B cell (primary cell): ENCODE results near the gene GPLD1. TPM values are rescaled to one million over a fixed set of nuclear protein-coding genes. Genes with fewer than 3 reads are reported as not detected.

ENCODE experiments used
- ATAC-seq: fragments of 200-7000 bp; cut with Tn5 transposase; one replicate; pipeline ENCODE4 v1.10.0; 2021; ENCODE audit warnings: low read depth, mild to moderate bottlenecking, moderate number of reproducible peaks, moderate library complexity
- CTCF ChIA-PET: fragments of 350-600 bp; sonication (Branson Sonifier 250); formaldehyde crosslinking; loops from one replicate; lab custom pipeline; 2021; ENCODE audit warnings: antibody characterized with exemption, inconsistent platforms; lab: Charles Lee
- POLR2A ChIA-PET: fragments of 350-600 bp; sonication (Branson Sonifier 250); formaldehyde crosslinking; loops from one replicate; lab custom pipeline; 2021; ENCODE audit warnings: antibody characterized with exemption; lab: Charles Lee
- DNase-seq: peaks from one replicate; pipeline ENCODE4 v3.0.0; 2013
- H2AFZ ChIP-seq: 2 replicates; pipeline ENCODE4 v1.6.1; 2012; ENCODE audit warnings: mild to moderate bottlenecking, low read depth, low read length; ENCODE audit not compliant: insufficient read depth, poor library complexity, severe bottlenecking
- H3K27ac ChIP-seq, 2 donors: 1 replicate in 1 of 2; 2 replicates in 1 of 2; pipeline ENCODE4 v1.5.1; 2012 to 2013; ENCODE audit warnings: low read length in 2 of 2, mild to moderate bottlenecking in 2 of 2, moderate library complexity in 1 of 2
- H3K27me3 ChIP-seq, 4 experiments: fragments of 200-600 bp in 1 of 4; sonication (generic) in 1 of 4; replicated peaks in 1 of 4; 1 replicate in 2 of 4; 2 replicates in 2 of 4; pipeline versions ENCODE4 v1.6.1 to v1.7.0; 2013 to 2016; ENCODE audit warnings: low read length in 3 of 4, mild to moderate bottlenecking in 2 of 4, mixed read lengths in 1 of 4, moderate library complexity in 1 of 4; ENCODE audit not compliant: insufficient read depth in 4 of 4, control insufficient read depth in 3 of 4; ENCODE audit errors: control extremely low read depth in 1 of 4
- H3K36me3 ChIP-seq, 2 experiments: replicated peaks in 1 of 2; 1 replicate in 1 of 2; 2 replicates in 1 of 2; pipeline versions ENCODE4 v1.6.1 to v1.7.1; 2013; ENCODE audit warnings: low read length in 1 of 2; ENCODE audit not compliant: insufficient read depth in 2 of 2, control insufficient read depth in 1 of 2; ENCODE audit errors: control extremely low read depth in 1 of 2, extremely low read depth in 1 of 2
- H3K4me1 ChIP-seq, 2 donors: fragments of 200-600 bp in 1 of 2; sonication (generic) in 1 of 2; 1 replicate in 1 of 2; 2 replicates in 1 of 2; pipeline versions ENCODE4 v1.5.1 to v1.6.1; 2013 to 2017; ENCODE audit warnings: low read length in 2 of 2; ENCODE audit not compliant: control insufficient read depth in 2 of 2, insufficient read depth in 2 of 2
- H3K4me2 ChIP-seq: replicated peaks from 2 replicates; pipeline ENCODE3; 2012; ENCODE audit warnings: mild to moderate bottlenecking, low read depth, low read length; ENCODE audit not compliant: poor library complexity, severe bottlenecking
- H3K4me3 ChIP-seq, 5 experiments: fragments of 200-600 bp in 1 of 5; sonication (generic) in 1 of 5; 1 replicate in 3 of 5; 2 replicates in 2 of 5; pipeline versions ENCODE4 v1.5.1 to v1.7.0; 2011 to 2016; ENCODE audit warnings: low read length in 4 of 5, mild to moderate bottlenecking in 4 of 5, low read depth in 2 of 5, control low read depth in 1 of 5, moderate library complexity in 1 of 5; ENCODE audit not compliant: insufficient read depth in 1 of 5; ENCODE audit errors: control extremely low read depth in 1 of 5, extremely low read depth in 1 of 5
- H3K79me2 ChIP-seq: fragments of 200-600 bp; sonication (generic); one replicate; pipeline ENCODE4 v1.6.0; 2016; ENCODE audit warnings: low read length; ENCODE audit not compliant: control insufficient read depth, insufficient read depth
- H3K9ac ChIP-seq: fragments of 200-600 bp; sonication (generic); 2 replicates; pipeline ENCODE4 v1.6.1; 2017; ENCODE audit warnings: mild to moderate bottlenecking, low read length, moderate library complexity
- H3K9me3 ChIP-seq, 3 donors: one replicate each; pipeline versions ENCODE4 v1.6.1 to v1.7.1; 2013; ENCODE audit warnings: low read length in 2 of 3; ENCODE audit not compliant: control insufficient read depth in 2 of 3, insufficient read depth in 1 of 3; ENCODE audit errors: control extremely low read depth in 1 of 3
- H4K20me1 ChIP-seq: 2 replicates; pipeline ENCODE4 v1.6.0; 2012; ENCODE audit warnings: mild to moderate bottlenecking, low read length; ENCODE audit not compliant: insufficient read depth, control insufficient read depth, poor library complexity, severe bottlenecking
- H3K27ac Mint-ChIP-seq: one replicate; pipeline ENCODE4 v1.8.0; 2021; ENCODE audit warnings: mixed read lengths
- H3K27me3 Mint-ChIP-seq: one replicate; pipeline ENCODE4 v1.8.0; 2021; ENCODE audit warnings: mixed read lengths
- H3K4me1 Mint-ChIP-seq: one replicate; pipeline ENCODE4 v1.8.0; 2021; ENCODE audit warnings: mixed read lengths
- H3K4me3 Mint-ChIP-seq: one replicate; pipeline ENCODE4 v1.8.0; 2021; ENCODE audit warnings: mixed read lengths
- H3K9me3 Mint-ChIP-seq: one replicate; pipeline ENCODE4 v1.8.0; 2022; ENCODE audit warnings: mixed read lengths; ENCODE audit not compliant: insufficient read depth
- EZH2 ChIP-seq: IDR thresholded peaks from 2 replicates; pipeline ENCODE4 v1.6.1; 2012; ENCODE audit warnings: borderline replicate concordance, low read depth, mild to moderate bottlenecking, moderate library complexity, low read length; ENCODE audit not compliant: insufficient read depth, poor library complexity, severe bottlenecking
- WGBS: methylation state at CpG from one replicate; pipeline ENCODE4 v1.1.5; 2013; ENCODE audit warnings: missing lambda C conversion rate; ENCODE audit not compliant: insufficient coverage; 5-methylcytosine and 5-hydroxymethylcytosine counted together
- intact Hi-C: fragments of 100-400 bp; cut with micrococcal nuclease; formaldehyde crosslinking; loops from one replicate; pipeline ENCODE4 v1.10.0; 2022
- polyA plus RNA-seq: library from polyadenylated mRNA; depleted of rRNA; stranded (reverse); fragments of >200 nt; gene quantifications from 2 replicates; pipeline ENCODE4 v1.2.3, GENCODE V29; 2012
- total RNA-seq, 2 donors: library from RNA; stranded (reverse); fragments of 120-200 nt in 1 of 2; gene quantifications; 1 replicate in 1 of 2; 2 replicates in 1 of 2; pipeline versions ENCODE4 v1.2.3 to v1.2.4, GENCODE V29; 2013 to 2022
- TF ChIP-seq, protein P1 (sequence below): fragments of 200-600 bp; IDR thresholded peaks from one replicate; pipeline ENCODE4 v1.8.0; 2022; ENCODE audit warnings: antibody characterized with exemption, mild to moderate bottlenecking

Gene GPLD1
- total and polyA plus RNA-seq, 2 donors (not counting 1 experiment from before 2014, with no cell fraction given), result 1.9 to 7.0 TPM

- CTCF ChIA-PET, result no interaction called here
- Mint-ChIP-seq H3K4me1 (no peaks in the 10 kb centered on the region), H3K4me3 (no peak overlapping the region)
Measured at GRCh38 chr6:24448828-24449525, 40.4 kb downstream of the GPLD1 start.

GRCh38 chr6:24448396-24448795 lies 41.0 kb downstream of the GPLD1 start:
- Histone ChIP-seq H3K27ac (no peak overlapping the region), H3K36me3 (no peaks in the 10 kb centered on the region), H3K4me1 (no peaks in the 10 kb centered on the region), H3K4me3 (no peak overlapping the region), H3K9me3 (no peaks in the 10 kb centered on the region), H3K27me3 (no peaks in the 10 kb centered on the region), H3K79me2 (no peaks in the 10 kb centered on the region), H3K4me2 (no peak overlapping the region), H3K9ac (no peak overlapping the region), H4K20me1 (no peaks in the 10 kb centered on the region), H2AFZ (no peak overlapping the region)
- H3K4me3 Mint-ChIP-seq, result no peak overlapping the region
- POLR2A ChIA-PET, result no interaction called here
- H3K4me1 Mint-ChIP-seq, result no peaks in the 10 kb centered on the region
- intact Hi-C loops, result no loop called here
- no peak for DNase-seq
- TF ChIP-seq, protein P1, sequence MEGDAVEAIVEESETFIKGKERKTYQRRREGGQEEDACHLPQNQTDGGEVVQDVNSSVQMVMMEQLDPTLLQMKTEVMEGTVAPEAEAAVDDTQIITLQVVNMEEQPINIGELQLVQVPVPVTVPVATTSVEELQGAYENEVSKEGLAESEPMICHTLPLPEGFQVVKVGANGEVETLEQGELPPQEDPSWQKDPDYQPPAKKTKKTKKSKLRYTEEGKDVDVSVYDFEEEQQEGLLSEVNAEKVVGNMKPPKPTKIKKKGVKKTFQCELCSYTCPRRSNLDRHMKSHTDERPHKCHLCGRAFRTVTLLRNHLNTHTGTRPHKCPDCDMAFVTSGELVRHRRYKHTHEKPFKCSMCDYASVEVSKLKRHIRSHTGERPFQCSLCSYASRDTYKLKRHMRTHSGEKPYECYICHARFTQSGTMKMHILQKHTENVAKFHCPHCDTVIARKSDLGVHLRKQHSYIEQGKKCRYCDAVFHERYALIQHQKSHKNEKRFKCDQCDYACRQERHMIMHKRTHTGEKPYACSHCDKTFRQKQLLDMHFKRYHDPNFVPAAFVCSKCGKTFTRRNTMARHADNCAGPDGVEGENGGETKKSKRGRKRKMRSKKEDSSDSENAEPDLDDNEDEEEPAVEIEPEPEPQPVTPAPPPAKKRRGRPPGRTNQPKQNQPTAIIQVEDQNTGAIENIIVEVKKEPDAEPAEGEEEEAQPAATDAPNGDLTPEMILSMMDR, result no peak
- TF ChIP-seq EZH2, result no peak
- no peaks in the 10 kb centered on the region for H3K27me3 Mint-ChIP-seq
- H3K27ac Mint-ChIP-seq, result no peak overlapping the region
- no peaks in the 10 kb centered on the region for H3K9me3 Mint-ChIP-seq
- ATAC-seq, result no peak
- 100% methylated on average over 1 of the region's 4 CpGs for WGBS
- CTCF ChIA-PET, result no interaction called here

More at GRCh38 chr6:24448828-24449525, 40.4 kb downstream of the GPLD1 start:
- intact Hi-C loops, result no loop called here
- no peaks in the 10 kb centered on the region for H3K27me3 ChIP-seq
- Mint-ChIP-seq H3K27ac (no peak overlapping the region), H3K27me3 (no peaks in the 10 kb centered on the region), H3K9me3 (no peaks in the 10 kb centered on the region)
- no peaks in the 10 kb centered on the region for H3K36me3 ChIP-seq
- no peak overlapping the region for H3K27ac ChIP-seq
- POLR2A ChIA-PET, result no interaction called here
- DNase-seq (no peak), ATAC-seq (no peak)
- TF ChIP-seq EZH2, result no peak
- TF ChIP-seq, protein P1, result no peak
- 93% methylated on average over 9 of the region's 9 CpGs for WGBS
- no peaks in the 10 kb centered on the region for H3K79me2 ChIP-seq
- H3K4me1 ChIP-seq, result no peaks in the 10 kb centered on the region
- H3K9me3 ChIP-seq, result no peaks in the 10 kb centered on the region
- H4K20me1 ChIP-seq, result no peaks in the 10 kb centered on the region
- no peak overlapping the region for H3K4me3 ChIP-seq
- no peak overlapping the region for H3K4me2 ChIP-seq
- no peak overlapping the region for H3K9ac ChIP-seq
- no peak overlapping the region for H2AFZ ChIP-seq
